SK-N-SH (cell line): Measurements from ENCODE around the gene CSNK2A1. TPM values are rescaled to one million over a fixed set of nuclear protein-coding genes. Genes with fewer than 3 reads are reported as not detected.

Source experiments
- CTCF ChIA-PET: fragments of 300-600, 350-600 bp; formaldehyde crosslinking; extraction: SDS; loops from one replicate; lab custom pipeline; 2021; lab: Yijun Ruan, JAX
- POLR2A ChIA-PET: fragments of 350-600 bp; sonication (Branson Sonifier 250); formaldehyde crosslinking; extraction: SDS; loops from one replicate; lab custom pipeline; 2020; ENCODE audit warnings: antibody characterized with exemption, inconsistent platforms; lab: Yijun Ruan, JAX
- DNase-seq: peaks from one replicate; pipeline ENCODE4 v3.0.0; 2012
- H2AFZ ChIP-seq: fragments of 200-600 bp; sonication (generic); 2 replicates; pipeline ENCODE4 v1.8.1; 2016; ENCODE audit warnings: antibody characterized with exemption, mild to moderate bottlenecking, low read depth
- H3F3A ChIP-seq: fragments of 200-600 bp; sonication (generic); replicated peaks from 2 replicates; pipeline ENCODE3; 2016; ENCODE audit warnings: antibody characterized with exemption, mild to moderate bottlenecking; ENCODE audit not compliant: insufficient read depth
- H3K27ac ChIP-seq, 2 experiments: fragments of 200-500 bp in 1 of 2; fragments of 200-600 bp in 1 of 2; sonication (Bioruptor generic) in 1 of 2; sonication (generic), shearing (Covaris generic) in 1 of 2; 2 replicates each; pipeline versions ENCODE4 v1.5.1 to v1.6.1; 2014 to 2016; ENCODE audit warnings: low read depth in 2 of 2, inconsistent platforms in 1 of 2, low read length in 1 of 2, mild to moderate bottlenecking in 1 of 2, mixed read lengths in 1 of 2
- H3K27me3 ChIP-seq: fragments of 200-600 bp; sonication (generic), shearing (Covaris generic); 2 replicates; pipeline ENCODE4 v1.6.1; 2016; ENCODE audit warnings: mixed run types; ENCODE audit not compliant: insufficient read depth
- H3K36me3 ChIP-seq, 2 experiments: fragments of 200-500 bp in 1 of 2; fragments of 200-600 bp in 1 of 2; sonication (Bioruptor generic) in 1 of 2; sonication (generic) in 1 of 2; replicated peaks in 1 of 2; 2 replicates each; pipeline versions ENCODE3 to v1.5.1; 2014 to 2016; ENCODE audit warnings: low read length in 1 of 2, mild to moderate bottlenecking in 1 of 2; ENCODE audit not compliant: insufficient read depth in 2 of 2, control insufficient read depth in 1 of 2
- H3K4me1 ChIP-seq, 2 experiments: fragments of 200-500 bp in 1 of 2; fragments of 200-600 bp in 1 of 2; sonication (Bioruptor generic) in 1 of 2; sonication (generic), shearing (Covaris generic) in 1 of 2; 2 replicates each; pipeline versions ENCODE4 v1.5.1 to v1.6.1; 2014 to 2016; ENCODE audit warnings: low read depth in 1 of 2, low read length in 1 of 2, mixed run types in 1 of 2; ENCODE audit not compliant: insufficient read depth in 2 of 2, control insufficient read depth in 1 of 2
- H3K4me2 ChIP-seq: fragments of 200-600 bp; sonication (generic), shearing (Covaris generic); 2 replicates; pipeline ENCODE4 v1.6.1; 2017; ENCODE audit warnings: mixed run types
- H3K4me3 ChIP-seq, 2 experiments: fragments of 200-500 bp in 1 of 2; fragments of 200-600 bp in 1 of 2; sonication (Bioruptor generic) in 1 of 2; sonication (generic), shearing (Covaris generic) in 1 of 2; 2 replicates each; pipeline versions ENCODE4 v1.5.1 to v1.8.1; 2014 to 2016; ENCODE audit warnings: low read depth in 2 of 2, inconsistent platforms in 1 of 2, low read length in 1 of 2, mild to moderate bottlenecking in 1 of 2, mixed read lengths in 1 of 2, moderate library complexity in 1 of 2
- H3K79me2 ChIP-seq: fragments of 200-600 bp; sonication (generic); 2 replicates; pipeline ENCODE4 v1.8.1; 2017; ENCODE audit warnings: mild to moderate bottlenecking; ENCODE audit not compliant: insufficient read depth
- H3K9ac ChIP-seq: fragments of 200-600 bp; sonication (generic); 2 replicates; pipeline ENCODE4 v1.6.1; 2017; ENCODE audit warnings: mixed run types
- H3K9me2 ChIP-seq: fragments of 200-600 bp; sonication (generic); 2 replicates; pipeline ENCODE4 v1.6.1; 2017; ENCODE audit warnings: mixed run types
- H3K9me3 ChIP-seq: fragments of 200-600 bp; sonication (generic); 2 replicates; pipeline ENCODE4 v1.6.1; 2017; ENCODE audit warnings: mixed run types, mild to moderate bottlenecking, moderate library complexity
- H4K20me1 ChIP-seq: fragments of 200-600 bp; sonication (generic); 2 replicates; pipeline ENCODE4 v1.6.1; 2017; ENCODE audit warnings: mild to moderate bottlenecking, mixed run types; ENCODE audit not compliant: insufficient read depth
- ELF1 ChIP-seq: IDR thresholded peaks from 2 replicates; pipeline ENCODE4 v1.4.0; 2012
- EP300 ChIP-seq, 2 experiments: IDR thresholded peaks; 2 replicates each; pipeline versions ENCODE4 v1.4.0 to v1.6.1; 2012; ENCODE audit warnings: borderline replicate concordance in 1 of 2, low read depth in 1 of 2, low read length in 1 of 2
- EZH2phosphoT487 ChIP-seq: fragments of 200-600 bp; sonication (generic); IDR thresholded peaks from 2 replicates; pipeline ENCODE4 v1.6.1; 2017; ENCODE audit warnings: low read depth, mixed run types, mild to moderate bottlenecking, antibody characterized with exemption, moderate library complexity, borderline replicate concordance
- GABPA ChIP-seq: IDR thresholded peaks from 2 replicates; pipeline ENCODE4 v1.4.0; 2012; ENCODE audit warnings: low read depth, mild to moderate bottlenecking
- GATA2 ChIP-seq: sonication (generic); formaldehyde crosslinking; IDR thresholded peaks from 2 replicates; pipeline ENCODE4 v1.5.0; 2020; ENCODE audit warnings: mild to moderate bottlenecking, missing genetic modification reagents
- JUND ChIP-seq: IDR thresholded peaks from 2 replicates; pipeline ENCODE4 v1.4.0; 2012
- MXI1 ChIP-seq: IDR thresholded peaks from 2 replicates; pipeline ENCODE4 v1.6.1; 2012; ENCODE audit warnings: mild to moderate bottlenecking, low read depth, low read length, improper control_type of control experiment
- NFIC ChIP-seq: IDR thresholded peaks from 2 replicates; pipeline ENCODE4 v1.4.0; 2012; ENCODE audit warnings: borderline replicate concordance
- NRF1 ChIP-seq: IDR thresholded peaks from 2 replicates; pipeline ENCODE4 v1.6.1; 2012; ENCODE audit warnings: low read depth, mild to moderate bottlenecking, low read length
- RAD21 ChIP-seq: IDR thresholded peaks from 2 replicates; pipeline ENCODE4 v1.6.1; 2012; ENCODE audit warnings: mild to moderate bottlenecking, low read length
- RFX5 ChIP-seq: IDR thresholded peaks from 2 replicates; pipeline ENCODE4 v1.6.1; 2012; ENCODE audit warnings: mild to moderate bottlenecking, improper control_type of control experiment, low read length
- RXRA ChIP-seq: IDR thresholded peaks from 2 replicates; pipeline ENCODE4 v1.4.0; 2012; ENCODE audit warnings: low read depth, mild to moderate bottlenecking, borderline replicate concordance
- SMC3 ChIP-seq: IDR thresholded peaks from 2 replicates; pipeline ENCODE4 v1.6.1; 2012; ENCODE audit warnings: low read depth, low read length, improper control_type of control experiment
- YY1 ChIP-seq: IDR thresholded peaks from 2 replicates; pipeline ENCODE4 v1.4.0; 2012; ENCODE audit warnings: low read depth, mild to moderate bottlenecking
- WGBS: methylation state at CpG from one replicate; pipeline ENCODE4 v1.1.6; 2017; ENCODE audit warnings: low lambda C conversion rate; 5-methylcytosine and 5-hydroxymethylcytosine counted together
- polyA plus RNA-seq, 3 experiments: library from polyadenylated mRNA; depleted of rRNA; stranded (reverse); fragments of >200 nt; gene quantifications; 2 replicates each; pipeline ENCODE4 v1.2.3, GENCODE V29; 2012
- TF ChIP-seq, protein P1 (sequence below): fragments of 150-350 bp; IDR thresholded peaks from 2 replicates; pipeline ENCODE4 v1.6.1; 2016; ENCODE audit warnings: mild to moderate bottlenecking, low read depth, low read length
- TF ChIP-seq, protein P2 (sequence below): fragments of 200-600 bp; sonication (generic); IDR thresholded peaks from 2 replicates; pipeline ENCODE4 v1.6.1; 2017; ENCODE audit warnings: antibody characterized with exemption, mild to moderate bottlenecking, moderate library complexity
- TF ChIP-seq, protein P3 (sequence below): fragments of 150-350 bp; IDR thresholded peaks from 2 replicates; pipeline ENCODE4 v1.6.1; 2017; ENCODE audit warnings: antibody characterized with exemption, low read length, low read depth, borderline replicate concordance
- TF ChIP-seq, protein P4 (sequence below): IDR thresholded peaks from 2 replicates; pipeline ENCODE4; 2012

Gene CSNK2A1
- polyA plus RNA-seq, 1 of the 3 experiments (the other 2 are of a cell fraction), result 61.9 TPM

DNA sequence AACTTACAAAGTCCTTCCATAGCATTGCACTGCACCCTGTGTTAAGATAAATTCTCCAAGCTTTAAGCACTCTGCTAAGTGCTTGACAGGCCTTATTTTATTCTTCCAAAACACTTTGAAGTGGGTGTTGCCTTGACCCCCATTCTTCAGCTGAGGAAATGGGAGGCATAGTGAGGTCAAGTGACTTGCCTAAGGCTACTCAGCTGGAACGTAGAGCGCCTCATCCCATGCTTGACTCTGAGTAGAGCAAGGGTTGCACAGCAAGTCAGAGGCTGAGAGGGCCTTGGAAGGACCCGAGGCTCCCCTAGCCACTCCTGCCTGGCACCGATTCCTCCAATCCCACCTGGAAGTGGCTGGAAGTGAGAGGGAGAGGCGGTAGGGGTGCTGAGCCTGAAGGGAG lies 19.6 kb upstream of the CSNK2A1 start:
- no peaks in the 10 kb centered on the region for H4K20me1 ChIP-seq
- no peaks in the 10 kb centered on the region for H3K79me2 ChIP-seq
- POLR2A ChIA-PET, result no interaction called here
- no peak for TF ChIP-seq EZH2phosphoT487
- no peak for TF ChIP-seq NFIC
- no peak for TF ChIP-seq RAD21
- TF ChIP-seq, protein P1, sequence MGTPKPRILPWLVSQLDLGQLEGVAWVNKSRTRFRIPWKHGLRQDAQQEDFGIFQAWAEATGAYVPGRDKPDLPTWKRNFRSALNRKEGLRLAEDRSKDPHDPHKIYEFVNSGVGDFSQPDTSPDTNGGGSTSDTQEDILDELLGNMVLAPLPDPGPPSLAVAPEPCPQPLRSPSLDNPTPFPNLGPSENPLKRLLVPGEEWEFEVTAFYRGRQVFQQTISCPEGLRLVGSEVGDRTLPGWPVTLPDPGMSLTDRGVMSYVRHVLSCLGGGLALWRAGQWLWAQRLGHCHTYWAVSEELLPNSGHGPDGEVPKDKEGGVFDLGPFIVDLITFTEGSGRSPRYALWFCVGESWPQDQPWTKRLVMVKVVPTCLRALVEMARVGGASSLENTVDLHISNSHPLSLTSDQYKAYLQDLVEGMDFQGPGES, result no peak
- TF ChIP-seq, protein P2, sequence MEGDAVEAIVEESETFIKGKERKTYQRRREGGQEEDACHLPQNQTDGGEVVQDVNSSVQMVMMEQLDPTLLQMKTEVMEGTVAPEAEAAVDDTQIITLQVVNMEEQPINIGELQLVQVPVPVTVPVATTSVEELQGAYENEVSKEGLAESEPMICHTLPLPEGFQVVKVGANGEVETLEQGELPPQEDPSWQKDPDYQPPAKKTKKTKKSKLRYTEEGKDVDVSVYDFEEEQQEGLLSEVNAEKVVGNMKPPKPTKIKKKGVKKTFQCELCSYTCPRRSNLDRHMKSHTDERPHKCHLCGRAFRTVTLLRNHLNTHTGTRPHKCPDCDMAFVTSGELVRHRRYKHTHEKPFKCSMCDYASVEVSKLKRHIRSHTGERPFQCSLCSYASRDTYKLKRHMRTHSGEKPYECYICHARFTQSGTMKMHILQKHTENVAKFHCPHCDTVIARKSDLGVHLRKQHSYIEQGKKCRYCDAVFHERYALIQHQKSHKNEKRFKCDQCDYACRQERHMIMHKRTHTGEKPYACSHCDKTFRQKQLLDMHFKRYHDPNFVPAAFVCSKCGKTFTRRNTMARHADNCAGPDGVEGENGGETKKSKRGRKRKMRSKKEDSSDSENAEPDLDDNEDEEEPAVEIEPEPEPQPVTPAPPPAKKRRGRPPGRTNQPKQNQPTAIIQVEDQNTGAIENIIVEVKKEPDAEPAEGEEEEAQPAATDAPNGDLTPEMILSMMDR, result no peak
- TF ChIP-seq SMC3, result no peak
- TF ChIP-seq EP300 (IDR thresholded peaks at IDR 0.05; ENCODE audit: borderline replicate concordance in 1 of 2, low read depth in 1 of 2, low read length in 1 of 2), result no peak
- no peak for TF ChIP-seq MXI1
- TF ChIP-seq NRF1, result no peak
- TF ChIP-seq, protein P3, sequence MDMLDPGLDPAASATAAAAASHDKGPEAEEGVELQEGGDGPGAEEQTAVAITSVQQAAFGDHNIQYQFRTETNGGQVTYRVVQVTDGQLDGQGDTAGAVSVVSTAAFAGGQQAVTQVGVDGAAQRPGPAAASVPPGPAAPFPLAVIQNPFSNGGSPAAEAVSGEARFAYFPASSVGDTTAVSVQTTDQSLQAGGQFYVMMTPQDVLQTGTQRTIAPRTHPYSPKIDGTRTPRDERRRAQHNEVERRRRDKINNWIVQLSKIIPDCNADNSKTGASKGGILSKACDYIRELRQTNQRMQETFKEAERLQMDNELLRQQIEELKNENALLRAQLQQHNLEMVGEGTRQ, result no peak
- no peak for TF ChIP-seq GATA2 (CRISPR knock-in tag)
- no peak for TF ChIP-seq ELF1
- no peak for TF ChIP-seq RFX5
- TF ChIP-seq YY1, result no peak
- no peak for TF ChIP-seq JUND
- TF ChIP-seq GABPA, result no peak
- TF ChIP-seq, protein P4, sequence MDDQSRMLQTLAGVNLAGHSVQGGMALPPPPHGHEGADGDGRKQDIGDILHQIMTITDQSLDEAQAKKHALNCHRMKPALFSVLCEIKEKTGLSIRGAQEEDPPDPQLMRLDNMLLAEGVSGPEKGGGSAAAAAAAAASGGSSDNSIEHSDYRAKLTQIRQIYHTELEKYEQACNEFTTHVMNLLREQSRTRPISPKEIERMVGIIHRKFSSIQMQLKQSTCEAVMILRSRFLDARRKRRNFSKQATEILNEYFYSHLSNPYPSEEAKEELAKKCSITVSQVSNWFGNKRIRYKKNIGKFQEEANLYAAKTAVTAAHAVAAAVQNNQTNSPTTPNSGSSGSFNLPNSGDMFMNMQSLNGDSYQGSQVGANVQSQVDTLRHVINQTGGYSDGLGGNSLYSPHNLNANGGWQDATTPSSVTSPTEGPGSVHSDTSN, result no peak
- no peak for TF ChIP-seq RXRA
- no peaks in the 10 kb centered on the region for H3K9me3 ChIP-seq
- 51% methylated on average over 5 of the region's 5 CpGs for WGBS
- no peak overlapping the region for H3K27ac ChIP-seq
- no peak overlapping the region for H2AFZ ChIP-seq
- H3K9ac ChIP-seq, result no peak overlapping the region
- no peaks in the 10 kb centered on the region for H3K9me2 ChIP-seq
- H3K4me3 ChIP-seq, result no peak overlapping the region
- DNase-seq, result no peak
- H3F3A ChIP-seq, result no peaks in the 10 kb centered on the region
- no peaks in the 10 kb centered on the region for H3K4me1 ChIP-seq
- H3K4me2 ChIP-seq, result no peak overlapping the region
- CTCF ChIA-PET, result interaction anchor here (1.2 to 9.3 kb wide), 16 partner anchors 8 to 198 kb away, joined by 3 to 150 read pairs (median 9); no protein-coding TSS in a partner anchor
- no peaks in the 10 kb centered on the region for H3K36me3 ChIP-seq
- peaks cover 20% of the 10 kb centered on the region for H3K27me3 ChIP-seq
